K562 (cell line): ENCODE data around the gene DRC3.
"Not testable (repeated sequence)": the region's sequence is repeated elsewhere in the genome, so short reads cannot be mapped to it uniquely, and the experiment has no call there.

ENCODE experiments used
- BHLHE40 ChIP-seq: IDR thresholded peaks from 2 replicates; pipeline ENCODE4 v1.6.1; 2011; ENCODE audit warnings: low read length, improper control_type of control experiment
- CBX3 ChIP-seq, 2 experiments: IDR thresholded peaks; 1 replicate in 1 of 2; 2 replicates in 1 of 2; pipeline ENCODE4 v1.6.1; 2012; ENCODE audit warnings: inconsistent platforms in 2 of 2, low read length in 2 of 2, borderline replicate concordance in 1 of 2, control low read depth in 1 of 2
- CC2D1A ChIP-seq: fragments of 450-650 bp; IDR thresholded peaks from 2 replicates; pipeline ENCODE4 v1.6.1; 2017; ENCODE audit warnings: mild to moderate bottlenecking
- LCOR ChIP-seq: sonication (generic); formaldehyde crosslinking; IDR thresholded peaks from 2 replicates; pipeline ENCODE4 v1.8.0; 2022; ENCODE audit warnings: mild to moderate bottlenecking, missing genetic modification reagents
- POLR2A ChIP-seq: fragments of 450-650 bp; conservative IDR thresholded peaks from 2 replicates; pipeline ENCODE4 v1.6.1; 2016
- POLR2AphosphoS5 ChIP-seq: IDR thresholded peaks from 2 replicates; pipeline ENCODE4 v1.6.1; 2011; ENCODE audit warnings: mild to moderate bottlenecking, low read depth, low read length, moderate library complexity; ENCODE audit not compliant: control insufficient read depth, insufficient read depth
- TAF1 ChIP-seq: IDR thresholded peaks from 2 replicates; pipeline ENCODE4 v1.6.1; 2011; ENCODE audit warnings: mild to moderate bottlenecking, low read length, moderate library complexity; ENCODE audit not compliant: insufficient read depth, control insufficient read depth, severe bottlenecking; ENCODE audit errors: extremely low read depth
- TEAD4 ChIP-seq, 2 experiments: sonication (generic) in 1 of 2; formaldehyde crosslinking in 1 of 2; IDR thresholded peaks; 2 replicates each; pipeline versions ENCODE4 v1.6.1 to v1.8.0; 2012 to 2022; ENCODE audit warnings: borderline replicate concordance in 1 of 2, inconsistent platforms in 1 of 2, low read length in 1 of 2, mild to moderate bottlenecking in 1 of 2, missing genetic modification reagents in 1 of 2
- ZNF24 ChIP-seq: fragments of 450-650 bp; IDR thresholded peaks from 2 replicates; pipeline ENCODE4 v1.6.1; 2016
- ZNF311 ChIP-seq: fragments of 250-450 bp; sonication (Bioruptor Pico); IDR thresholded peaks from 2 replicates; pipeline ENCODE4 v1.4.0; 2020; ENCODE audit warnings: mild to moderate bottlenecking, moderate library complexity
- TF ChIP-seq, protein P1 (sequence below), 2 experiments: fragments of 450-650 bp; IDR thresholded peaks; 2 replicates each; pipeline ENCODE4 v1.6.1; 2018; ENCODE audit warnings: mild to moderate bottlenecking in 2 of 2, low read depth in 1 of 2; ENCODE audit not compliant: partially characterized antibody in 2 of 2
- TF ChIP-seq, protein P2 (sequence below): sonication (generic); formaldehyde crosslinking; IDR thresholded peaks from 2 replicates; pipeline ENCODE4 v1.5.0; 2020; ENCODE audit warnings: missing genetic modification reagents
- TF ChIP-seq, protein P3 (sequence below): fragments of 250-450 bp; sonication (Bioruptor Pico); IDR thresholded peaks from 2 replicates; pipeline ENCODE4 v1.5.0; 2020; ENCODE audit warnings: mild to moderate bottlenecking, borderline replicate concordance

DNA sequence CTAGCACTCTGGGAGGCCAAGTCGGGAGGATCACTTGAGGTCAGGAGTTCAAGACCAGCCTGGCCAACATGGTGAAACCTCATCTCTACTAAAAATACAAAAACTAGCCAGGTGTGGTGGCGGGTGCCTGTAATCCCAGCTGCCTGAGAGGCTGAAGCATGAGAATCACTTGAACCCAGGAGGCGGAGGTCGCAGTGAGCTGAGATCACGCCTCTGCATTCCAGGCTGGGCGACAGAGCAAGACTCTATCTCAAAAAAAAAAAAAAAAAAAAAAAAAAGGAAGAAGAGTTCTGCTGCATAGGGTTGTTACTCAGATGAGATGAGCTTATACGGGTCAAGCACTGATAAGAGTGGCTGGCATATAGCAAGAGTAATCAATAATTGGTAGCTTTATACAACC lies 32.7 kb upstream of the DRC3 start:
- TF ChIP-seq CBX3 (IDR thresholded peaks at IDR 0.05; ENCODE audit: borderline replicate concordance in 1 of 2, low read length in 2 of 2); POLR2A; TEAD4 (IDR thresholded peaks at IDR 0.05; ENCODE audit: low read length); TEAD4 (CRISPR knock-in tag; IDR thresholded peaks at IDR 0.05; ENCODE audit: borderline replicate concordance); ZNF311 (CRISPR knock-in tag); POLR2AphosphoS5; CC2D1A; TAF1; LCOR (CRISPR knock-in tag); ZNF24; BHLHE40: not testable (repeated sequence)
- TF ChIP-seq, protein P1, sequence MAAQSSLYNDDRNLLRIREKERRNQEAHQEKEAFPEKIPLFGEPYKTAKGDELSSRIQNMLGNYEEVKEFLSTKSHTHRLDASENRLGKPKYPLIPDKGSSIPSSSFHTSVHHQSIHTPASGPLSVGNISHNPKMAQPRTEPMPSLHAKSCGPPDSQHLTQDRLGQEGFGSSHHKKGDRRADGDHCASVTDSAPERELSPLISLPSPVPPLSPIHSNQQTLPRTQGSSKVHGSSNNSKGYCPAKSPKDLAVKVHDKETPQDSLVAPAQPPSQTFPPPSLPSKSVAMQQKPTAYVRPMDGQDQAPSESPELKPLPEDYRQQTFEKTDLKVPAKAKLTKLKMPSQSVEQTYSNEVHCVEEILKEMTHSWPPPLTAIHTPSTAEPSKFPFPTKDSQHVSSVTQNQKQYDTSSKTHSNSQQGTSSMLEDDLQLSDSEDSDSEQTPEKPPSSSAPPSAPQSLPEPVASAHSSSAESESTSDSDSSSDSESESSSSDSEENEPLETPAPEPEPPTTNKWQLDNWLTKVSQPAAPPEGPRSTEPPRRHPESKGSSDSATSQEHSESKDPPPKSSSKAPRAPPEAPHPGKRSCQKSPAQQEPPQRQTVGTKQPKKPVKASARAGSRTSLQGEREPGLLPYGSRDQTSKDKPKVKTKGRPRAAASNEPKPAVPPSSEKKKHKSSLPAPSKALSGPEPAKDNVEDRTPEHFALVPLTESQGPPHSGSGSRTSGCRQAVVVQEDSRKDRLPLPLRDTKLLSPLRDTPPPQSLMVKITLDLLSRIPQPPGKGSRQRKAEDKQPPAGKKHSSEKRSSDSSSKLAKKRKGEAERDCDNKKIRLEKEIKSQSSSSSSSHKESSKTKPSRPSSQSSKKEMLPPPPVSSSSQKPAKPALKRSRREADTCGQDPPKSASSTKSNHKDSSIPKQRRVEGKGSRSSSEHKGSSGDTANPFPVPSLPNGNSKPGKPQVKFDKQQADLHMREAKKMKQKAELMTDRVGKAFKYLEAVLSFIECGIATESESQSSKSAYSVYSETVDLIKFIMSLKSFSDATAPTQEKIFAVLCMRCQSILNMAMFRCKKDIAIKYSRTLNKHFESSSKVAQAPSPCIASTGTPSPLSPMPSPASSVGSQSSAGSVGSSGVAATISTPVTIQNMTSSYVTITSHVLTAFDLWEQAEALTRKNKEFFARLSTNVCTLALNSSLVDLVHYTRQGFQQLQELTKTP (IDR thresholded peaks at IDR 0.05; ENCODE audit: low read depth in 1 of 2, partially characterized antibody in 2 of 2) = not testable (repeated sequence)
- TF ChIP-seq, protein P2, sequence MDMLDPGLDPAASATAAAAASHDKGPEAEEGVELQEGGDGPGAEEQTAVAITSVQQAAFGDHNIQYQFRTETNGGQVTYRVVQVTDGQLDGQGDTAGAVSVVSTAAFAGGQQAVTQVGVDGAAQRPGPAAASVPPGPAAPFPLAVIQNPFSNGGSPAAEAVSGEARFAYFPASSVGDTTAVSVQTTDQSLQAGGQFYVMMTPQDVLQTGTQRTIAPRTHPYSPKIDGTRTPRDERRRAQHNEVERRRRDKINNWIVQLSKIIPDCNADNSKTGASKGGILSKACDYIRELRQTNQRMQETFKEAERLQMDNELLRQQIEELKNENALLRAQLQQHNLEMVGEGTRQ = not testable (repeated sequence)
- TF ChIP-seq, protein P3, sequence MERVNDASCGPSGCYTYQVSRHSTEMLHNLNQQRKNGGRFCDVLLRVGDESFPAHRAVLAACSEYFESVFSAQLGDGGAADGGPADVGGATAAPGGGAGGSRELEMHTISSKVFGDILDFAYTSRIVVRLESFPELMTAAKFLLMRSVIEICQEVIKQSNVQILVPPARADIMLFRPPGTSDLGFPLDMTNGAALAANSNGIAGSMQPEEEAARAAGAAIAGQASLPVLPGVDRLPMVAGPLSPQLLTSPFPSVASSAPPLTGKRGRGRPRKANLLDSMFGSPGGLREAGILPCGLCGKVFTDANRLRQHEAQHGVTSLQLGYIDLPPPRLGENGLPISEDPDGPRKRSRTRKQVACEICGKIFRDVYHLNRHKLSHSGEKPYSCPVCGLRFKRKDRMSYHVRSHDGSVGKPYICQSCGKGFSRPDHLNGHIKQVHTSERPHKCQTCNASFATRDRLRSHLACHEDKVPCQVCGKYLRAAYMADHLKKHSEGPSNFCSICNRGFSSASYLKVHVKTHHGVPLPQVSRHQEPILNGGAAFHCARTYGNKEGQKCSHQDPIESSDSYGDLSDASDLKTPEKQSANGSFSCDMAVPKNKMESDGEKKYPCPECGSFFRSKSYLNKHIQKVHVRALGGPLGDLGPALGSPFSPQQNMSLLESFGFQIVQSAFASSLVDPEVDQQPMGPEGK (CRISPR knock-in tag) = not testable (repeated sequence)
